MG63 (cell line): Measurements from ENCODE around the gene NABP1. TPM values are rescaled to one million over a fixed set of nuclear protein-coding genes. Genes with fewer than 3 reads are reported as not detected.

Experiments
- DNase-seq: peaks from one replicate; pipeline ENCODE4 v3.0.0-alpha.2; 2020
- H3K27me3 ChIP-seq: fragments of 250-450 bp; sonication (Bioruptor Pico); 2 replicates; pipeline ENCODE4 v1.5.1; 2020; ENCODE audit warnings: mild to moderate bottlenecking, moderate library complexity
- H3K36me3 ChIP-seq: fragments of 250-450 bp; sonication (Bioruptor Pico); 2 replicates; pipeline ENCODE4 v1.5.1; 2020; ENCODE audit warnings: mild to moderate bottlenecking, moderate library complexity
- H3K4me3 ChIP-seq: fragments of 250-450 bp; sonication (Bioruptor Pico); 2 replicates; pipeline ENCODE4 v1.5.1; 2020; ENCODE audit warnings: mild to moderate bottlenecking, moderate library complexity
- H3K9me3 ChIP-seq: fragments of 250-450 bp; sonication (Bioruptor Pico); 2 replicates; pipeline ENCODE4 v1.5.1; 2020; ENCODE audit warnings: mild to moderate bottlenecking, moderate library complexity
- total RNA-seq: library from RNA; depleted of rRNA; stranded (reverse); fragments of >200 nt; shearing (Covaris generic); gene quantifications from 2 replicates; pipeline ENCODE4 v1.2.3, GENCODE V29; 2014; ENCODE audit warnings: low replicate concordance; rRNA removed

Gene NABP1
- 15.8 and 24.1 TPM in 2 replicates for total RNA-seq

- H3K36me3 ChIP-seq, result peaks cover 39% of the 10 kb centered on the region
- no peaks in the 10 kb centered on the region for H3K9me3 ChIP-seq
- H3K27me3 ChIP-seq, result no peaks in the 10 kb centered on the region
- peak within 1 kb of the TSS; percentile 68 for H3K4me3 ChIP-seq
- DNase-seq, result peak; percentile 97
These were observed at the start of gene NABP1 for GRCh38 chr2:191677646-191678436. TSS of gene NABP1 (plus strand) at chr2:191678136. CDS start at chr2:191678615, 479 bp downstream.

GRCh38 chr2:191629001-191629453, 48.9 kb upstream of the NABP1 start:
- no peaks in the 10 kb centered on the region for H3K9me3 ChIP-seq
- no peak overlapping the region for H3K4me3 ChIP-seq
- no peaks in the 10 kb centered on the region for H3K36me3 ChIP-seq
- no peaks in the 10 kb centered on the region for H3K27me3 ChIP-seq
- DNase-seq, result no peak

- Histone ChIP-seq H3K9me3 (no peaks in the 10 kb centered on the region), H3K27me3 (no peaks in the 10 kb centered on the region), H3K36me3 (no peaks in the 10 kb centered on the region), H3K4me3 (no peak overlapping the region)
- no peak for DNase-seq
These were observed 47.8 kb upstream of the NABP1 start for GRCh38 chr2:191629976-191630712.

- H3K27me3 ChIP-seq, result no peaks in the 10 kb centered on the region
- H3K36me3 ChIP-seq, result no peaks in the 10 kb centered on the region
- no peak overlapping the region for H3K4me3 ChIP-seq
- H3K9me3 ChIP-seq, result no peaks in the 10 kb centered on the region
- peak; percentile 38 for DNase-seq
These were observed 46.2 kb upstream of the NABP1 start for GRCh38 chr2:191631754-191632153.

- Histone ChIP-seq H3K9me3 (no peaks in the 10 kb centered on the region), H3K36me3 (no peaks in the 10 kb centered on the region), H3K27me3 (no peaks in the 10 kb centered on the region), H3K4me3 (no peak overlapping the region)
- no peak for DNase-seq
These were observed 45.5 kb upstream of the NABP1 start for GRCh38 chr2:191632426-191632825.

- H3K9me3 ChIP-seq, result no peaks in the 10 kb centered on the region
- no peak overlapping the region for H3K4me3 ChIP-seq
- DNase-seq, result no peak
- no peaks in the 10 kb centered on the region for H3K36me3 ChIP-seq
- no peaks in the 10 kb centered on the region for H3K27me3 ChIP-seq
These were observed 43.1 kb upstream of the NABP1 start for GRCh38 chr2:191634791-191635190.

GRCh38 chr2:191635333-191636234, 42.4 kb upstream of the NABP1 start:
- Histone ChIP-seq H3K4me3 (no peak overlapping the region), H3K36me3 (no peaks in the 10 kb centered on the region), H3K27me3 (no peaks in the 10 kb centered on the region), H3K9me3 (no peaks in the 10 kb centered on the region)
- DNase-seq, result no peak

- Histone ChIP-seq H3K4me3 (no peak overlapping the region), H3K9me3 (no peaks in the 10 kb centered on the region), H3K36me3 (no peaks in the 10 kb centered on the region), H3K27me3 (no peaks in the 10 kb centered on the region)
- peak; percentile 68 for DNase-seq
These were observed 41.7 kb upstream of the NABP1 start for GRCh38 chr2:191636235-191636543.

- no peak overlapping the region for H3K4me3 ChIP-seq
- no peak for DNase-seq
These were observed 41.4 kb upstream of the NABP1 start for GRCh38 chr2:191636586-191636985.

GRCh38 chr2:191637182-191638078, 40.5 kb upstream of the NABP1 start:
- no peak for DNase-seq
- H3K9me3 ChIP-seq, result no peaks in the 10 kb centered on the region
- H3K4me3 ChIP-seq, result no peak overlapping the region
- no peaks in the 10 kb centered on the region for H3K36me3 ChIP-seq
- H3K27me3 ChIP-seq, result no peaks in the 10 kb centered on the region

More at GRCh38 chr2:191636586-191636985, 41.4 kb upstream of the NABP1 start:
- Histone ChIP-seq H3K36me3 (no peaks in the 10 kb centered on the region), H3K9me3 (no peaks in the 10 kb centered on the region), H3K27me3 (no peaks in the 10 kb centered on the region)

- Histone ChIP-seq H3K36me3 (no peaks in the 10 kb centered on the region), H3K27me3 (no peaks in the 10 kb centered on the region), H3K9me3 (no peaks in the 10 kb centered on the region), H3K4me3 (no peak overlapping the region)
- peak; percentile 67 for DNase-seq
These were observed 39.7 kb upstream of the NABP1 start for GRCh38 chr2:191638079-191638801.

- Histone ChIP-seq H3K27me3 (no peaks in the 10 kb centered on the region), H3K9me3 (no peaks in the 10 kb centered on the region), H3K4me3 (no peak overlapping the region), H3K36me3 (no peaks in the 10 kb centered on the region)
- DNase-seq, result no peak
These were observed 39.1 kb upstream of the NABP1 start for GRCh38 chr2:191638802-191639172.

GRCh38 chr2:191641609-191642008, 36.3 kb upstream of the NABP1 start:
- Histone ChIP-seq H3K27me3 (no peaks in the 10 kb centered on the region), H3K4me3 (no peak overlapping the region), H3K9me3 (no peaks in the 10 kb centered on the region), H3K36me3 (no peaks in the 10 kb centered on the region)
- no peak for DNase-seq

GRCh38 chr2:191642541-191642940, 35.4 kb upstream of the NABP1 start:
- Histone ChIP-seq H3K4me3 (no peak overlapping the region), H3K9me3 (no peaks in the 10 kb centered on the region), H3K36me3 (no peaks in the 10 kb centered on the region), H3K27me3 (no peaks in the 10 kb centered on the region)
- DNase-seq, result no peak

GRCh38 chr2:191643429-191643828, 34.5 kb upstream of the NABP1 start:
- no peak overlapping the region for H3K4me3 ChIP-seq
- H3K36me3 ChIP-seq, result no peaks in the 10 kb centered on the region
- H3K9me3 ChIP-seq, result no peaks in the 10 kb centered on the region
- no peak for DNase-seq
- H3K27me3 ChIP-seq, result no peaks in the 10 kb centered on the region
